Activated T-cell treated with anti-CD3 and anti-CD28 coated beads, Interleukin-2, amount 50 U/mL, for 24 hours (primary cell): ENCODE results near the gene NOP53.
"Not testable (repeated sequence)": the region's sequence is repeated elsewhere in the genome, so short reads cannot be mapped to it uniquely, and the experiment has no call there.

Experiments used
- DNase-seq: peaks from one replicate; pipeline ENCODE4 v3.0.0-alpha.2; 2020
- H3K27ac Mint-ChIP-seq: 2 replicates; pipeline ENCODE4 v1.8.0; 2020; ENCODE audit warnings: mild to moderate bottlenecking, mixed read lengths
- H3K27me3 Mint-ChIP-seq: 2 replicates; pipeline ENCODE4 v1.8.0; 2020; ENCODE audit warnings: mixed read lengths
- H3K36me3 Mint-ChIP-seq: 2 replicates; pipeline ENCODE4 v1.8.0; 2020; ENCODE audit warnings: low read depth, mixed read lengths
- H3K4me1 Mint-ChIP-seq: 2 replicates; pipeline ENCODE4 v1.8.0; 2020; ENCODE audit warnings: low read depth, mixed read lengths
- H3K4me3 Mint-ChIP-seq: 2 replicates; pipeline ENCODE4 v1.8.0; 2020; ENCODE audit warnings: mild to moderate bottlenecking, moderate library complexity, mixed read lengths
- H3K9me3 Mint-ChIP-seq: 2 replicates; pipeline ENCODE4 v1.8.0; 2020; ENCODE audit warnings: mixed read lengths

The NOP53 gene

GRCh38 chr19:47729799-47730520, 15.4 kb upstream of the NOP53 start:
- DNase-seq, result peak; percentile 69
- Mint-ChIP-seq H3K27me3 (peaks cover 28% of the 10 kb centered on the region), H3K9me3 (no peaks in the 10 kb centered on the region), H3K4me3 (peak overlapping the region; percentile 70), H3K4me1 (peaks cover 16% of the 10 kb centered on the region), H3K27ac (no peak overlapping the region), H3K36me3 (no peaks in the 10 kb centered on the region)

- Mint-ChIP-seq H3K9me3 (no peaks in the 10 kb centered on the region), H3K27me3 (peaks cover 27% of the 10 kb centered on the region)
Observed at GRCh38 chr19:47730521-47730889, 14.8 kb upstream of the NOP53 start.

GRCh38 chr19:47730910-47731309, 14.4 kb upstream of the NOP53 start:
- DNase-seq, result no peak
- H3K27ac Mint-ChIP-seq, result no peak overlapping the region
- no peak overlapping the region for H3K4me3 Mint-ChIP-seq
- H3K9me3 Mint-ChIP-seq, result no peaks in the 10 kb centered on the region
- H3K4me1 Mint-ChIP-seq, result peaks cover 16% of the 10 kb centered on the region
- H3K27me3 Mint-ChIP-seq, result peaks cover 27% of the 10 kb centered on the region
- no peaks in the 10 kb centered on the region for H3K36me3 Mint-ChIP-seq

More at GRCh38 chr19:47730521-47730889, 14.8 kb upstream of the NOP53 start:
- peak overlapping the region; percentile 70 for H3K4me3 Mint-ChIP-seq
- H3K36me3 Mint-ChIP-seq, result no peaks in the 10 kb centered on the region
- DNase-seq, result no peak
- no peak overlapping the region for H3K27ac Mint-ChIP-seq
- H3K4me1 Mint-ChIP-seq, result peaks cover 16% of the 10 kb centered on the region

- Mint-ChIP-seq H3K4me3 (no peak overlapping the region), H3K27me3 (peaks cover 9% of the 10 kb centered on the region), H3K4me1 (peaks cover 3% of the 10 kb centered on the region), H3K9me3 (no peaks in the 10 kb centered on the region), H3K36me3 (no peaks in the 10 kb centered on the region), H3K27ac (no peak overlapping the region)
- no peak for DNase-seq
Observed at GRCh38 chr19:47735131-47735530, 10.2 kb upstream of the NOP53 start.

GRCh38 chr19:47740866-47741519, 4.4 kb upstream of the NOP53 start:
- H3K27ac Mint-ChIP-seq, result no peak overlapping the region
- H3K36me3 Mint-ChIP-seq, result peaks cover 6% of the 10 kb centered on the region
- no peak for DNase-seq
- H3K9me3 Mint-ChIP-seq, result no peaks in the 10 kb centered on the region
- H3K4me3 Mint-ChIP-seq, result no peak overlapping the region
- peaks cover 28% of the 10 kb centered on the region for H3K4me1 Mint-ChIP-seq
- no peaks in the 10 kb centered on the region for H3K27me3 Mint-ChIP-seq

GRCh38 chr19:47741544-47742140, 3.7 kb upstream of the NOP53 start:
- Mint-ChIP-seq H3K36me3 (peaks cover 10% of the 10 kb centered on the region), H3K4me3 (no peak overlapping the region), H3K27me3 (no peaks in the 10 kb centered on the region), H3K27ac (no peak overlapping the region), H3K9me3 (no peaks in the 10 kb centered on the region), H3K4me1 (peaks cover 29% of the 10 kb centered on the region)
- no peak for DNase-seq

GRCh38 chr19:47742634-47743033, 2.7 kb upstream of the NOP53 start:
- H3K4me3 Mint-ChIP-seq, result peak overlapping the region; percentile 80
- H3K27ac Mint-ChIP-seq, result peak overlapping the region; percentile 97

GRCh38 chr19:47746129-47746528, 783 bp downstream of the NOP53 start:
- not testable (repeated sequence) for H3K9me3 Mint-ChIP-seq, H3K27me3 Mint-ChIP-seq, DNase-seq
- Mint-ChIP-seq H3K36me3 (peaks cover 51% of the 10 kb centered on the region), H3K4me3 (peak overlapping the region; percentile 100), H3K4me1 (peaks cover 58% of the 10 kb centered on the region), H3K27ac (peak overlapping the region; percentile 100)

More at GRCh38 chr19:47742634-47743033, 2.7 kb upstream of the NOP53 start:
- H3K9me3 Mint-ChIP-seq, result no peaks in the 10 kb centered on the region
- no peak for DNase-seq
- peaks cover 18% of the 10 kb centered on the region for H3K36me3 Mint-ChIP-seq
- peaks cover 36% of the 10 kb centered on the region for H3K4me1 Mint-ChIP-seq
- H3K27me3 Mint-ChIP-seq, result no peaks in the 10 kb centered on the region

GRCh38 chr19:47749326-47749725, 4.0 kb downstream of the NOP53 start:
- peak overlapping the region; percentile 89 for H3K27ac Mint-ChIP-seq
- no peak for DNase-seq
- no peaks in the 10 kb centered on the region for H3K27me3 Mint-ChIP-seq
- H3K9me3 Mint-ChIP-seq, result no peaks in the 10 kb centered on the region
- peaks cover 40% of the 10 kb centered on the region for H3K4me1 Mint-ChIP-seq
- H3K4me3 Mint-ChIP-seq, result peak overlapping the region; percentile 51
- peaks cover 83% of the 10 kb centered on the region for H3K36me3 Mint-ChIP-seq

- Mint-ChIP-seq H3K27ac (peak overlapping the region; percentile 22), H3K4me1 (peaks cover 33% of the 10 kb centered on the region), H3K4me3 (no peak overlapping the region), H3K36me3 (peaks cover 85% of the 10 kb centered on the region), H3K9me3 (no peaks in the 10 kb centered on the region), H3K27me3 (no peaks in the 10 kb centered on the region)
- DNase-seq, result no peak
Observed at GRCh38 chr19:47750752-47751151, 5.4 kb downstream of the NOP53 start.

GRCh38 chr19:47752440-47753211, 7.3 kb downstream of the NOP53 start:
- no peaks in the 10 kb centered on the region for H3K9me3 Mint-ChIP-seq
- no peak for DNase-seq
- no peaks in the 10 kb centered on the region for H3K27me3 Mint-ChIP-seq
- H3K4me1 Mint-ChIP-seq, result peaks cover 25% of the 10 kb centered on the region
- no peak overlapping the region for H3K4me3 Mint-ChIP-seq
- peak overlapping the region; percentile 55 for H3K27ac Mint-ChIP-seq
- peaks cover 92% of the 10 kb centered on the region for H3K36me3 Mint-ChIP-seq

GRCh38 chr19:47754206-47755064, 9.1 kb downstream of the NOP53 start:
- no peak for DNase-seq
- no peak overlapping the region for H3K4me3 Mint-ChIP-seq
- peaks cover 93% of the 10 kb centered on the region for H3K36me3 Mint-ChIP-seq
- peak overlapping the region; percentile 74 for H3K27ac Mint-ChIP-seq
- H3K27me3 Mint-ChIP-seq, result no peaks in the 10 kb centered on the region
- H3K9me3 Mint-ChIP-seq, result no peaks in the 10 kb centered on the region
- H3K4me1 Mint-ChIP-seq, result peaks cover 9% of the 10 kb centered on the region

GRCh38 chr19:47755065-47755761, 9.9 kb downstream of the NOP53 start:
- Mint-ChIP-seq H3K9me3 (no peaks in the 10 kb centered on the region), H3K27ac (no peak overlapping the region), H3K36me3 (peaks cover 88% of the 10 kb centered on the region), H3K27me3 (no peaks in the 10 kb centered on the region), H3K4me3 (no peak overlapping the region), H3K4me1 (peaks cover 6% of the 10 kb centered on the region)
- no peak for DNase-seq
